ENCODE measurements around the gene KCNS1. TPM values are rescaled to one million over a fixed set of nuclear protein-coding genes. Genes with fewer than 3 reads are reported as not detected.

Gene KCNS1
- total RNA-seq, 1 experiment from 2014 or later = 0.98 TPM

GRCh38 chr20:45115829-45116228 is 14.9 kb upstream of the KCNS1 start:
- Histone ChIP-seq H3T11ph (ENCODE audit: low read length) (no peak overlapping the region), H2BK120ac (ENCODE audit: low read depth, low read length, poor library complexity, severe bottlenecking) (no peak overlapping the region), H3K23me2 (ENCODE audit: insufficient read length, low read depth, low read length, poor library complexity, severe bottlenecking) (no peaks in the 10 kb centered on the region), H4K20me1 (ENCODE audit: control insufficient read depth, insufficient read depth, insufficient read length) (no peaks in the 10 kb centered on the region), H2AFZ (ENCODE audit: low read length) (no peak overlapping the region), H3K56ac (ENCODE audit: insufficient read length, low read depth, low read length) (no peak overlapping the region), H4K91ac (ENCODE audit: insufficient read length, low read depth, low read length) (no peak overlapping the region), H2BK12ac (ENCODE audit: insufficient read length, low read depth, low read length) (no peak overlapping the region), H3K79me2 (ENCODE audit: insufficient read depth, low read length) (no peaks in the 10 kb centered on the region), H3K18ac (ENCODE audit: insufficient read length, low read depth, low read length) (no peak overlapping the region), H3K23ac (ENCODE audit: insufficient read length, low read depth, low read length) (no peak overlapping the region), H3K14ac (ENCODE audit: insufficient read depth, low read length) (no peak overlapping the region), H2AK5ac (ENCODE audit: insufficient read length, low read length) (no peak overlapping the region), H3K4ac (ENCODE audit: low read depth, low read length) (no peak overlapping the region), H2BK15ac (ENCODE audit: low read depth, low read length) (no peak overlapping the region), H3K4me1 (ENCODE audit: insufficient read depth, low read length) (no peaks in the 10 kb centered on the region), H3K9ac (ENCODE audit: extremely low read depth, insufficient read length, low read length) (no peak overlapping the region), H4K8ac (replicated peaks; ENCODE audit: insufficient read length, low read depth, low read length) (no peak overlapping the region), H3K9me3 (ENCODE audit: control insufficient read depth, low read depth, low read length) (no peaks in the 10 kb centered on the region), H2BK20ac (ENCODE audit: low read depth, low read length, poor library complexity, severe bottlenecking) (no peak overlapping the region), H4K5ac (ENCODE audit: insufficient read length, low read depth, low read length) (no peak overlapping the region), H3K79me1 (ENCODE audit: insufficient read depth, low read depth, low read length, poor library complexity, severe bottlenecking) (no peaks in the 10 kb centered on the region), H2BK5ac (ENCODE audit: insufficient read length, low read length) (no peak overlapping the region), H3K27me3 (ENCODE audit: insufficient read depth, low read length) (no peaks in the 10 kb centered on the region), H3K27ac (ENCODE audit: insufficient read length, low read depth, low read length) (no peak overlapping the region), H3K4me2 (ENCODE audit: insufficient read depth, insufficient read length, low read length) (no peak overlapping the region)
- H3K36me3 Mint-ChIP-seq (ENCODE audit: insufficient read depth in 1 of 3, low read depth in 3 of 3) = no peaks in the 10 kb centered on the region
- DNase-seq = no peak
- no peak overlapping the region for H3K27ac Mint-ChIP-seq
- TF ChIP-seq CTCF (conservative IDR thresholded peaks at IDR 0.05) = no peak
- no peaks in the 10 kb centered on the region; a peak in 1 of 5 replicates for H3K9me3 Mint-ChIP-seq
- no peak overlapping the region; a peak in 1 of 5 replicates for H3K4me3 Mint-ChIP-seq
- no CpG with 5 or more reads among the region's 4 CpGs for WGBS (ENCODE audit: extremely low coverage, insufficient read length, low lambda C conversion rate)
- peaks cover 9% of the 10 kb centered on the region for H3K27me3 Mint-ChIP-seq (ENCODE audit: low read depth)
- H3K4me1 Mint-ChIP-seq = peaks cover 9 to 16% of the 10 kb centered on the region in 2 experiments
